Inflammatory macrophage treated with lipopolysaccharide for 1 hour (primary cell): ENCODE data around the gene HMGCL.

ENCODE experiments used
- DNase-seq, 2 donors: peaks; one replicate each; pipeline ENCODE4 v3.0.0-alpha.2; 2020 to 2022

HMGCL gene

DNA sequence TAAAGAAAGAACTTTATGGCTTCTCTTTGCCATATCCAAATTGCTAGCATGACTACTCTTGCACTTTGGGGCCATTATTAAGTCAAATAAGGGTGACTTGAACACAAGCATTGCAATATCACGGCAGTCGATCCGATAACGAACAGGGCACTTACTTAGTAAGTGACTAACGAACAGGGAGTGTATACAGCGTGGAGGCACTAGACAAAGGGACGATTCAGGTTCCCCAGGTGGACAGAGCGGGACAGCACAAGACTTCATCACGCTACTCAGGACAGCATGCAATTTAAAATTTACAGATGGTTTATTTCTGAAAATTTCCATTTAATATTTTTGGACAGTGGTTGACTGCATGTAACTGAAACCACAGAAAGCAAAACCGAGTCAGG lies 52.4 kb downstream of the HMGCL start:
- DNase-seq: no peak

DNA sequence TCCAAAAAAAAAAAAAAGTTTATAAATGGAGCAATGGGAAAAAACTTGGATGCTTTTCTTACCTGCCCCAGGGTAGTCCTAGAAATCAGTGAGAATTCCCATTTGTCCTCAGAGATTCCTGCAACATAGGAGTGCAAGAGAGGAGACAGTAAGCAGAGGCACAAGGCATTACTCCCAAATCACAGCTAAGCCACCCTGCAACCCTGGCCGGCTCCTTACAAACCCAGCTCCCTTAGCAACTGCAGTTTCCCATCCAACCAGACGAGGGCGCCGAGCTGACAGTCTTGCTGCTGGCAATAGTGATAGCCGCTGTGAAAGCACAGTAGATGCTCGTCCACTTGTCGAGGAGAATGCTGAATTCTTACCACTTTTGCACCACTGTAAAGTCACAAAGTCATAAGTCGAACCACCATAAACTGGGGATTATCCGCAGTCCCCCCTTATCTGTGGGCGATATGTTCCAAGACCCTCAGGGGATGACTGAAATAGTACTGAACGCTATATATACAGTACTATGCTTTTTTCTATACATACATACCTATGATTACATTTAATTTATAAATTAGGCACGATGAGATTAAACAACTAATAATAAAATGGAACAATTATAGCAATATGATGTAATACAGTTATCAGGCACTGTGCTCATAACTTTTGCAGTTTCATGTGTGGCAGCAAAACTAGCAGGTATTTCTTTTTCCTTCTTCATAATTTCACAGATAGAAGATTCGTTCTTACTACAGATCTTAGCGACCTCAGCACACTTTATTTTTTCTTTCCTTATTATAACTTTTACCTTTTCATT lies 53.0 kb downstream of the HMGCL start:
- peak; percentile 61 to 98 for DNase-seq

DNA sequence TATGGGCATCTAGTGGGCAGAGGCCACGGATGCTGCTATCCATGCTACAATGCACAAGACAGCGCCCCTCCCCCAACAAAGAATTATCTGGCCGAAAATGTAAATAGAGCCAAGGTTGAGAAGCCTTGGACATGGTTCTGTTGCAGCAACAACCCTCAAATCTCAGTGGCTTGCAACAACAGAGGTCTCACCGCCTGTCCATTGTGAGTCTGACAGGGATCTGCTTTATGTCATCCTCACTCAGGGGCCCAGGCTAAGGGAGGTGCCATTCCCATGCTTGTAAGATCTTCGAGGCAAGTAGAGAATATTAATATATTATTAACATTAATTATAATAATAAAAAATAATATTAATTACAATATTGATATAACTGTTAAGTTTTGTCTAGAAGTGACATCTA lies 56.5 kb downstream of the HMGCL start:
- DNase-seq: no peak

DNA sequence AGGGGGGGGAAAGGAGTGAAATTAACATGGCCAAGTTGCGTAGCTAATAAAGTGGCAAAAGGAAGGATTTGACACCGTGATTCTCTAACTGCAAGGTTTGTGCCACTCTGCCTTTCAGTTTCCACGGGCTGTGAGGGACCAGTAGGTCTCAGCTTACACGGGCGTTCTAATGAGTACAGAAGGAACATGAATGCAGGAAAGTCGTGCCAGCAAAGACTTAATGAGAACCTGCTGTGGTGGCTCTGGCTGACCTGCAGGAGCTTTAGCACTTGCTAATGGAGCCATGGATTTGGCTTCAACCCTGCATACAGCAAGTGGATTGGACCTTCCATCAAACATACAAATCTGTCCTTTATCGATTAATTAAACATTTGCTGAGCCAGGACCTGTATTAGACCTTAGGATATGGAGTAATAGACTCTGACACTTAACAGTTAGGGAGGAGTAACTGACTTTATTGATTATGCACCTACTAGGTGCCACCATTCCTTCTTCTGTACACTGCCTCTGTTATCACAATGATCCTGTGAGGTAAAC lies 62.1 kb downstream of the HMGCL start:
- no peak for DNase-seq

GRCh38 chr1:23759277-23759676 lies 66.0 kb downstream of the HMGCL start:
- DNase-seq: no peak

GRCh38 chr1:23757812-23758211 lies 67.4 kb downstream of the HMGCL start:
- DNase-seq: no peak

GRCh38 chr1:23756676-23757075 lies 68.6 kb downstream of the HMGCL start:
- no peak for DNase-seq

DNA sequence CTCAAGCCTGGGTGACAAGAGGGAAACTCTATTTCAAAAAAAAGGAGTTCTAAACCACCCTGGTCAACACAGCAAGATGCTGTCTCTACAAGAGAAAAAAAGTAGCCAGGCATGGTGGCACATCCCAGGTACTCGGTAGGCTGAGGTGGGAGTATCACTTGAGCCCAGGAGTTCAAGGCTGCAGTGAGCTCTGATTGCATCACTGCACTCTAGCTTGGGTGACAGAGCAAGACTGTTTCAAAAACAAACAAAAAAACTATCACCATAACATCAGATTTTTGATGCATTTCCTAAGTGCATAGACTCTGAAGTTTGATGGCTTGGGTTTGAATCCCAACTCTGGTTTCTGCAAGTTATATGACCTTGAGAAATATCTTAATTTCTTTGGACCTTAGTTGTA lies 72.3 kb downstream of the HMGCL start:
- DNase-seq: no peak
